NB4 (cell line): ENCODE results near the gene GALNT2.

ENCODE experiments used
- DNase-seq: peaks from one replicate; pipeline ENCODE4 v3.0.0; 2010; ENCODE audit warnings: low read depth
- H3K4me3 ChIP-seq: one replicate; pipeline ENCODE4 v1.5.1; 2011; ENCODE audit warnings: mild to moderate bottlenecking, low read depth, low read length, moderate library complexity
- CTCF ChIP-seq: IDR thresholded peaks from one replicate; pipeline ENCODE4 v1.5.1; 2012; ENCODE audit warnings: low read depth, low read length
- MYC ChIP-seq: IDR thresholded peaks from 2 replicates; pipeline ENCODE4 v1.6.1; 2011; ENCODE audit warnings: low read depth, low read length
- POLR2A ChIP-seq: IDR thresholded peaks from 2 replicates; pipeline ENCODE4 v1.6.1; 2011; ENCODE audit warnings: mild to moderate bottlenecking; ENCODE audit not compliant: insufficient read length; ENCODE audit errors: extremely low read depth
- TF ChIP-seq, protein P1 (sequence below): IDR thresholded peaks from 2 replicates; pipeline ENCODE4 v1.6.1; 2011; ENCODE audit warnings: low read depth, low read length

Gene GALNT2

GRCh38 chr1:230271300-230272035 lies 204.4 kb downstream of the GALNT2 start:
- TF ChIP-seq, protein P1, sequence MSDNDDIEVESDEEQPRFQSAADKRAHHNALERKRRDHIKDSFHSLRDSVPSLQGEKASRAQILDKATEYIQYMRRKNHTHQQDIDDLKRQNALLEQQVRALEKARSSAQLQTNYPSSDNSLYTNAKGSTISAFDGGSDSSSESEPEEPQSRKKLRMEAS, result no peak
- TF ChIP-seq MYC (no peak), CTCF (no peak), POLR2A (no peak)
- no peak overlapping the region for H3K4me3 ChIP-seq
- DNase-seq, result no peak

DNA sequence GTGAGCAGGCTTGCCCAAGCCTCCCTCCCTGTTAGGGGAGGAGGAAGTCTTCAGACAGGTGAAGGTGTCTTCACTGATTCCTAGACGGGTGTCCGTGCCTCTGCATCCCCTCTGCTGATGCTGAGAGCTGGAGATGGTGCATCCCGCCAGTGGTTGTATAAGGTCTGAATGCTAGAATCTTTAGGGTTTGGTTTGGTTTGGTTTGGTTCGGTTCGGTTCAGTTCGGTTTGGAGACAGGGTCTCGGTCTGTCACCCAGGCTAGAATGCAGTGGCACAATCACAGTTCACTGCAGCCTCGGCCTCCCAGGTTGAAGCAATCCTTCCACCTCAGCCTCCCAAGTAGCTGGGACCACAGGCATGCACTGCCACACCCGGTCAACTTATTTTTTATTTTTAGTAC lies 205.5 kb downstream of the GALNT2 start:
- no peak for DNase-seq
- no peak overlapping the region for H3K4me3 ChIP-seq
- no peak for TF ChIP-seq MYC
- TF ChIP-seq CTCF, result no peak
- TF ChIP-seq, protein P1, result no peak
- TF ChIP-seq POLR2A, result no peak

DNA sequence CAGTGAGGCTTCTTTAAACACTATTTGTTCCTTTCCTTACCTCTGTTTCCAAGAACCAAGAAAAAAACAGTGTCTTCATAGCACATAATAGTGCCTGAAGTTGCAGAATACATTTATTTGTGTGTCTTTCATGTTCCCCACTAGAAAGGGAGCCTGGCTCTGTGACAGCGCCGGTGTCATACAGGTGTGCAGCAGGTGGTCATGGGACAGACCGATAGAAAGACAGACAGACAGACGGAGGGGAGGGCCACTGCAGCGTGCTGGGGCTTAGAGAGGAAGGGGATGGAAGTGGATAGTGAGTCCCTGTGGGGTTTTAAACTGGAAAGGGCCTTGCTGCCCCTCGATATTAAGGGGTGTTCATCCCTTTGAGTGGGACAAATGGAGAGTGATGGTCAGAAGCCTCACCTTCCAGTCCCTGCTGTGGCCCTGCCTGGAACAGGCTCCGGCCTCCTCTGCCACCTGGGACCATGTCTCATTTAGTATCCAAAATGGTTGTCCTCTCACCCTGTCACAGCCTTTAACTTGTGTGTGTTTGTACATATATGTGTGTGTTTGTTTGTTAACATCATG lies 206.2 kb downstream of the GALNT2 start:
- no peak overlapping the region for H3K4me3 ChIP-seq
- TF ChIP-seq POLR2A (no peak), CTCF (no peak), MYC (no peak)
- TF ChIP-seq, protein P1, result no peak
- DNase-seq, result no peak

DNA sequence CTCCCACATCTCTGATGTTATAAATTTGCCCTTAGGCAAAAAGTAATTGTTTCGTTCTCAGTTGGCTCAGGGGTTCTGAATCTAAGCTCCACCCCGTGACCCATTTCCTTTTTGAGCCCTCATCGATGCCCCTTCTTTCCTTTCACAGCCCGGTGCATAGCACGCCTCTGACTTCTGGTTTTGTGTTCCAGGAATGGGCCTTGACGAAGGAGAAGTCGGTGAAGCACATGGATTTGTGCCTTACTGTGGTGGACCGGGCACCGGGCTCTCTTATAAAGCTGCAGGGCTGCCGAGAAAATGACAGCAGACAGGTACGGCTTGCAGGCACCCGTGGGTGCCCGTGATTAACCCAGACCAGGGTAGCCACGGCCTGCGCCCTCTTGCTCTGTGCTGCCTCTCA lies 207.2 kb downstream of the GALNT2 start:
- no peak for DNase-seq
- no peak overlapping the region for H3K4me3 ChIP-seq

DNA sequence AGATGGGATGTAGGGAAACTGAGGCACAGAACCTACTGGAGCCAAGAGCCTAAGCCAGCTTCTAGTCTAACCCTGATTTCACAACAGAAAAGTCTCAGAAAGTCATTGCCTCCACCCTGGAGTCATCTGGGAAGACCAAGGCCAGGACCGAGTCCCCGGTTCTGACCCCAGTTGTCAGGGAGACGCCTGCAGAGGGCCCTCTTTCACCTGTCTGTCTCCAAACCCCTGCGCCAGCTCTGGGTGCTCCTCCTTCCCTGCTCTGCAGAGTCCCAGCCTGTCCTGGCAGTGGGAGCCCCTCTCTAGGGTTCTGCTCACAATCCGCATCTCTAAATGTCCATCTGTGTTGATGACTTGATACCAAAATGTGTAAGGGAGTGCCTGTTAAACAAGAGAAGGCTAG lies 209.4 kb downstream of the GALNT2 start:
- TF ChIP-seq, protein P1, result no peak
- no peak for TF ChIP-seq POLR2A
- no peak for TF ChIP-seq CTCF
- no peak for TF ChIP-seq MYC
- no peak for DNase-seq
- H3K4me3 ChIP-seq, result no peak overlapping the region

More for the DNA sequence above, 207.2 kb downstream of the GALNT2 start:
- TF ChIP-seq, protein P1, result no peak
- TF ChIP-seq CTCF, result no peak
- no peak for TF ChIP-seq MYC
- TF ChIP-seq POLR2A, result no peak
